GM12874 (cell line): Measurements from ENCODE around the gene ARSI.

ENCODE experiments used
- TF ChIP-seq, protein P1 (sequence below): IDR thresholded peaks from 2 replicates; pipeline ENCODE4 v1.5.1; 2011; ENCODE audit warnings: low read depth, mild to moderate bottlenecking, control low read depth, low read length, moderate library complexity; ENCODE audit not compliant: insufficient read depth

Gene ARSI

DNA sequence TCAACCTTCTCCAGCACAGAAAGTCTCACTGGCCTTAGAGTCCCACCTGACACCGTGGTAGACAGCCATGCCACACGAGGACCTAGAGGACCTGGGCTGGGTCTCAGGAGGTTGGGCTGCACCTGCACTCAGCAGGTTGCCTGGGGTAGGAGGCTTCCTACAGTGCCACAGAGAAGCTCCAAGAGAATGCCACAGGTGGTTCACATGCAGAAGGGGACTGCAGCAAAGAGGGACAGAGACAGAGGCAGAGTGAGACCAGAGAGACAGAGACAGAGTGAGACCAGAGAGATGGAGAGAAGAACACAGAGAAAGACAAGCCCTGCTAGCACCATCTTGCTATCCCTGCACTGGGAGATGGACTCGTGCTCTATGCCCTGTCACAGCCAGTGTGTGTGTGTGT is 18.8 kb downstream of the ARSI start:
- TF ChIP-seq, protein P1, sequence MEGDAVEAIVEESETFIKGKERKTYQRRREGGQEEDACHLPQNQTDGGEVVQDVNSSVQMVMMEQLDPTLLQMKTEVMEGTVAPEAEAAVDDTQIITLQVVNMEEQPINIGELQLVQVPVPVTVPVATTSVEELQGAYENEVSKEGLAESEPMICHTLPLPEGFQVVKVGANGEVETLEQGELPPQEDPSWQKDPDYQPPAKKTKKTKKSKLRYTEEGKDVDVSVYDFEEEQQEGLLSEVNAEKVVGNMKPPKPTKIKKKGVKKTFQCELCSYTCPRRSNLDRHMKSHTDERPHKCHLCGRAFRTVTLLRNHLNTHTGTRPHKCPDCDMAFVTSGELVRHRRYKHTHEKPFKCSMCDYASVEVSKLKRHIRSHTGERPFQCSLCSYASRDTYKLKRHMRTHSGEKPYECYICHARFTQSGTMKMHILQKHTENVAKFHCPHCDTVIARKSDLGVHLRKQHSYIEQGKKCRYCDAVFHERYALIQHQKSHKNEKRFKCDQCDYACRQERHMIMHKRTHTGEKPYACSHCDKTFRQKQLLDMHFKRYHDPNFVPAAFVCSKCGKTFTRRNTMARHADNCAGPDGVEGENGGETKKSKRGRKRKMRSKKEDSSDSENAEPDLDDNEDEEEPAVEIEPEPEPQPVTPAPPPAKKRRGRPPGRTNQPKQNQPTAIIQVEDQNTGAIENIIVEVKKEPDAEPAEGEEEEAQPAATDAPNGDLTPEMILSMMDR, result no peak

DNA sequence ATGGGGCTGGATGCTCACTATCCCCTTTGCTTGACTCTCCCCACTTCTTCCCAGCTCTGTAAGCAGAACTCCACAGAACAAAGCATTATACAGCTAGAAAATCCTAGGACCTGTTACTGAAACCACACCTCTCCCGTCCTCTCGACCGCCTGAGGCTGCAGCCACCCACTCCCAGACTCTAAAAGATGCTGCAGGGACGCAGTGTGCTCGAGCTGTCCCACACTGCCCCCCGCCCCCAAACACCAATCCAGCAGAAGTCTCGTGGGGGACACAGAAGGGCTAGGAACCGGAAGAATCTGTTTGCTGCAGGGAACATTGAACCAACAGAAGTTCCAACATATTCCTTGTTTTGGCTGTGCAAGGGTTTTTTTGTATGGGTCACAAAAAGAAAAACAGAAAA is 20.7 kb downstream of the ARSI start:
- TF ChIP-seq, protein P1, result no peak

- TF ChIP-seq, protein P1, result no peak
These were observed 23.2 kb downstream of the ARSI start for GRCh38 chr5:150279330-150280020.

DNA sequence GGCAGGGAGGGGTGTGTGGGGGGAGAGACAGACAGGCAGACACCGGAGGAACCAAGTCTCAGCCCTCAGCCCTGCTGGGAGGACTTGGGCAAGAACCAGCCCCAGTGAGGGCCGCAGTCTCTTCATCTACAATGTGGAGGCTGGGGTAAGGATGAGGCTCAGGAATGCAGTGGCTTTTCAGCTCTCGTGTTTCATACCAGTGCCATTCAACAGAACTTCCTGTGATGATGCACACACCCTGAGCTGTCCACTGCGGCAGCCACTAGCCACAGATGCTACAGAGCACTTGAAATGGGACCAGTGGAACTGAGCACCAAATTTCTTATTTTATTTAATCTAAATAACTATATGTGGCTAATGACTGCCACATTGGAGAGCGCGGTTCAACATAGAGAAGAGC is 23.8 kb downstream of the ARSI start:
- TF ChIP-seq, protein P1, result no peak

- TF ChIP-seq, protein P1, result no peak
These were observed 24.5 kb downstream of the ARSI start for GRCh38 chr5:150278046-150278730.

DNA sequence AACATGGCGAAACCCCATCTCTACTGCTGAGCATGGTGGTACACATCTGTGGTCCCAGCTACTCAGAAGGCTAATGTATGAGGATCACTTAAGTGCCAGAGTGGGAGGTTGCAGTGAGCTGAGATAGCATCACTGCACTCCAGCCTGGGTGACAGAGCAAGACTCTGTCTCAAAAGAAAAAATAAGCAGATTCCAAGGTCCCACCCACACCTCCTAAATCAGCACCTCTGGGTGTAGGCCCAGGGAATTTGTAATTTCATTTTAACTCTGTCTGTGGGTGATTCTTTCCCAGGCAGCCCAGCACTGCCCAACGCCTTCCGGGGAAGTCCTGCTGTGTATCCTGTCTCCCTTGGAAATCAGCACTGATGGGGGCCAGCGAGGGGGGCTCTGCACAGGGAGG is 25.7 kb downstream of the ARSI start:
- TF ChIP-seq, protein P1, result no peak

DNA sequence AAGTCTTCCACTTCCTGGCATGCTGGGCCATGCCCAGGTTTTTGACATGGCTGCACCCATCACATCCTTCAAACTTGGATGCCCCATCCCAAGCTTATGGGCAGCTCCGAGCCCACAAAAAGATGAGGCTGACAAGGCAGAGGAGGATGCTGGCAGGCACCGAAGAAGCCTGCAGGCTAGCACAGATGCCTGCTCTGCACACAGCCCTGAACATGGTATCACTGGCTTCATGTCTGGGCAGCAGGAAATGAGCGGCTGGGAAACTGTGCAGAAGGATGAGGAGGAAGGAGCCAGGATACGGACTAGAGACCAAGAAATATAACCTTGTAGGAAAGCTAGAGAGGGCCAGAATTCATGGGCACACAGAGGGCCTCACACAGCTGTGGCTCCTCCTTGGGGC is 27.9 kb downstream of the ARSI start:
- TF ChIP-seq, protein P1, result no peak
